Mesenchymal stem cell (in vitro differentiated cells and primary cell): ENCODE data around the gene DLX5.

Experiments
- DNase-seq: peaks from one replicate; pipeline ENCODE4 v3.0.0-alpha.2; 2013
- H2AFZ ChIP-seq: one replicate; pipeline ENCODE4 v1.6.1; 2013; ENCODE audit warnings: low read depth, mild to moderate bottlenecking, control low read depth, inconsistent platforms, low read length, moderate library complexity
- H2AK5ac ChIP-seq: 2 replicates; pipeline ENCODE4 v1.6.1; 2013; ENCODE audit warnings: low read length, moderate library complexity, mild to moderate bottlenecking, inconsistent platforms; ENCODE audit not compliant: severe bottlenecking
- H2BK120ac ChIP-seq: one replicate; pipeline ENCODE4 v1.6.1; 2013; ENCODE audit warnings: low read depth, mild to moderate bottlenecking, inconsistent platforms, low read length, moderate library complexity
- H2BK12ac ChIP-seq, 2 experiments: one replicate each; pipeline ENCODE4 v1.6.1; 2013; ENCODE audit warnings: inconsistent platforms in 2 of 2, low read length in 2 of 2, mild to moderate bottlenecking in 2 of 2, moderate library complexity in 2 of 2, control low read depth in 1 of 2
- H2BK15ac ChIP-seq: one replicate; pipeline ENCODE4 v1.6.1; 2013; ENCODE audit warnings: mild to moderate bottlenecking, low read depth, inconsistent platforms; ENCODE audit not compliant: poor library complexity, severe bottlenecking
- H2BK5ac ChIP-seq: 2 replicates; pipeline ENCODE4 v1.6.1; 2013; ENCODE audit warnings: low read depth, mild to moderate bottlenecking, low read length, control low read depth, inconsistent platforms; ENCODE audit not compliant: poor library complexity, severe bottlenecking
- H3K14ac ChIP-seq, 2 experiments: one replicate each; pipeline ENCODE4 v1.6.1; 2013; ENCODE audit warnings: inconsistent platforms in 2 of 2, low read length in 2 of 2, control low read depth in 1 of 2, mild to moderate bottlenecking in 1 of 2, moderate library complexity in 1 of 2
- H3K18ac ChIP-seq, 2 experiments: one replicate each; pipeline ENCODE4 v1.6.1; 2013; ENCODE audit warnings: inconsistent platforms in 2 of 2, low read length in 2 of 2, control low read depth in 1 of 2, low read depth in 1 of 2, mild to moderate bottlenecking in 1 of 2
- H3K23ac ChIP-seq, 2 experiments: one replicate each; pipeline ENCODE4 v1.6.1; 2013; ENCODE audit warnings: inconsistent platforms in 2 of 2, low read length in 2 of 2, mild to moderate bottlenecking in 2 of 2, moderate library complexity in 2 of 2, control low read depth in 1 of 2
- H3K27ac ChIP-seq: 2 replicates; pipeline ENCODE4 v1.5.1; 2013; ENCODE audit warnings: mild to moderate bottlenecking, moderate library complexity, low read length, control low read depth, inconsistent platforms; ENCODE audit not compliant: poor library complexity, severe bottlenecking
- H3K27me3 ChIP-seq, 2 experiments: 2 replicates each; pipeline versions ENCODE4 v1.6.1 to v1.7.0; 2013; ENCODE audit warnings: low read length in 2 of 2, mild to moderate bottlenecking in 2 of 2, moderate library complexity in 2 of 2, control low read depth in 1 of 2, inconsistent platforms in 1 of 2; ENCODE audit not compliant: control insufficient read depth in 1 of 2, insufficient read depth in 1 of 2
- H3K36me3 ChIP-seq, 2 experiments: 2 replicates each; pipeline versions ENCODE4 v1.6.1 to v1.7.0; 2013; ENCODE audit warnings: low read length in 2 of 2, control low read depth in 1 of 2, inconsistent platforms in 1 of 2, low read depth in 1 of 2, mild to moderate bottlenecking in 1 of 2; ENCODE audit not compliant: insufficient read depth in 2 of 2, control insufficient read depth in 1 of 2
- H3K4ac ChIP-seq, 2 experiments: one replicate each; pipeline ENCODE4 v1.6.1; 2013; ENCODE audit warnings: inconsistent platforms in 2 of 2, low read length in 2 of 2, mild to moderate bottlenecking in 2 of 2, moderate library complexity in 2 of 2, control low read depth in 1 of 2, low read depth in 1 of 2
- H3K4me1 ChIP-seq: 2 replicates; pipeline ENCODE4 v1.6.1; 2013; ENCODE audit warnings: low read depth, low read length, control low read depth; ENCODE audit not compliant: control insufficient read depth, insufficient read depth
- H3K4me2 ChIP-seq: 2 replicates; pipeline ENCODE4 v1.6.1; 2013; ENCODE audit warnings: low read length, mild to moderate bottlenecking, inconsistent platforms; ENCODE audit not compliant: poor library complexity, severe bottlenecking
- H3K4me3 ChIP-seq, 2 experiments: 2 replicates each; pipeline versions ENCODE4 v1.5.1 to v1.7.0; 2013; ENCODE audit warnings: low read length in 2 of 2, mild to moderate bottlenecking in 2 of 2, control low read depth in 1 of 2, low read depth in 1 of 2; ENCODE audit not compliant: insufficient read depth in 1 of 2
- H3K79me1 ChIP-seq: replicated peaks from 2 replicates; pipeline ENCODE4 v1.6.1; 2013; ENCODE audit warnings: mild to moderate bottlenecking, control low read depth, low read length, inconsistent platforms; ENCODE audit not compliant: poor library complexity, severe bottlenecking
- H3K9ac ChIP-seq: 2 replicates; pipeline ENCODE4 v1.7.0; 2013; ENCODE audit warnings: mild to moderate bottlenecking, low read length, moderate library complexity
- H3K9me3 ChIP-seq: 2 replicates; pipeline ENCODE4 v1.7.0; 2013; ENCODE audit warnings: mild to moderate bottlenecking, low read length; ENCODE audit not compliant: control insufficient read depth
- H4K8ac ChIP-seq: one replicate; pipeline ENCODE4 v1.6.1; 2013; ENCODE audit warnings: inconsistent platforms, mild to moderate bottlenecking, low read length, moderate library complexity
- H4K91ac ChIP-seq: one replicate; pipeline ENCODE4 v1.6.1; 2013; ENCODE audit warnings: mild to moderate bottlenecking, low read length, inconsistent platforms
- WGBS: methylation state at CpG from one replicate; pipeline ENCODE4 v1.1.7; 2013; ENCODE audit warnings: mixed read lengths; 5-methylcytosine and 5-hydroxymethylcytosine counted together

Gene DLX5

DNA sequence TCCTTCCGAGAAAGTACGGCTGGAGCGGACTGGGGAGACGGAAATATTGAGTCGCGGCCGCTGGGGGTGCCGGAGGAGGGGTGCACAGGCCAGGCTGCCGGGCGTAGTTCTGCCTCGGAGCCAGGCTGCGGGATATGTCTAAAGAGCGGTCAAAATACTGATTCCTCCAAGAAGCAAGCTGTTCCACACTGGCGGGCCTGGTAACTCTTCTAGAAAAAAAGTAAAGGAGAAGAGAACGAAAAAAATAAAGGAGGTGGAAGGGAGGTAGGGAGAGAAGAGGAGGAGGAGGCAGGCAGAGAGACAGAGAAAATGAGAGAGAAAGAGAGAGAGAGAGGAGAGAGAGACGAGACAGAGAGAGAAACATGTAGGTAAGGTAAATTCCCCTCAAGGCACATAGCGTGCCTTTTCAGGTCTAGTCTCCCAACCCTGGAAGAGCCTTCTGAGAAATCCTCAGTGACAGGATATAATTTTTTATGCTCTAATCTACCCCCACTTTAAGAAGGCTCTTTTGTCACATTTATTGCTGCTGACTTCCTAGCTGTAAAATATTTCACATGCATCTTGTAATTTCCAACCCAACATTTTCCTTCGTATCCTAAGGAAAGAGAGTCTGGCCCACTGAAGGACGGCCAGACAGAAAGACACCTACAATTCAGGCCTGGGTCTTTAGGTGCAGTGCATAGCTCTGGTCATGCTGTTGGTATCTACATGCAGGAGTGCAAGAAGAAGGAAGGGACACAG lies 5.7 kb downstream of the DLX5 start:
- no peak overlapping the region for H3K4me2 ChIP-seq
- peaks cover 18% of the 10 kb centered on the region for H3K4me1 ChIP-seq
- no peak overlapping the region for H3K14ac ChIP-seq
- H3K36me3 ChIP-seq: no peaks in the 10 kb centered on the region
- no peak overlapping the region for H3K4me3 ChIP-seq
- H3K79me1 ChIP-seq: no peaks in the 10 kb centered on the region
- no peak overlapping the region for H3K4ac ChIP-seq
- no peak overlapping the region for H4K91ac ChIP-seq
- no peak overlapping the region for H3K27ac ChIP-seq
- H2AFZ ChIP-seq: no peak overlapping the region
- no peaks in the 10 kb centered on the region for H3K9me3 ChIP-seq
- no peak overlapping the region for H4K8ac ChIP-seq
- no peak overlapping the region for H2BK5ac ChIP-seq
- H3K27me3 ChIP-seq: peaks cover 98 to 100% of the 10 kb centered on the region in 2 experiments
- no peak overlapping the region for H2BK12ac ChIP-seq
- no peak overlapping the region for H2AK5ac ChIP-seq
- H3K9ac ChIP-seq: no peak overlapping the region
- no peak for DNase-seq
- WGBS: 11% methylated on average over 18 of the region's 19 CpGs
- no peak overlapping the region for H3K23ac ChIP-seq
- no peak overlapping the region for H2BK15ac ChIP-seq
- no peak overlapping the region for H2BK120ac ChIP-seq
- H3K18ac ChIP-seq: no peak overlapping the region

DNA sequence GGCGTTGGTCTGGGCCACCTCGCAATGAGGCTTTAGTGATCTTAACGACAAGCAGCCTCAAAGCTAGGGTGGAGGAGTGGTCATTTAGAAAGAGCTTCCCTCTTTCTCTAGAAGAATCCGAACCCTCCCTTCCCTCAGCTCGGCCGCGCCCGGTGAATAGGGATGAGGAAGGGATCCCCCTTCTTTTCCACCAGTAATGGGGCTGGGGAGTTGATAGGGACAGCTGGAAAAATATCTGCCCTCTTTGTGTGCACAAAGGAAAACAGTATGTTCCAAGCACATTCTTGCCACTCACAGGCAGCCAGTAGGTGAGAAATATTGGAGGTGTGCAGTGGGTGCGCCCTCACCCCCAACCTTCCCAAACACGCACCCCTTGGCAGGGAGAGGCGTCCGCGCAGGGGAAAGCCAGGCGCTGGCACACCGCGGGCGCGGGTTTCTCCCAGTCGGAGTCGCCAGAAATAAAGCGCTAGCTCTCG lies 6.5 kb downstream of the DLX5 start:
- Histone ChIP-seq H3K36me3 (no peaks in the 10 kb centered on the region), H3K4ac (no peak overlapping the region), H3K79me1 (no peaks in the 10 kb centered on the region), H2BK15ac (no peak overlapping the region), H2BK12ac (no peak overlapping the region), H4K8ac (no peak overlapping the region), H2BK5ac (no peak overlapping the region), H2AFZ (no peak overlapping the region), H3K4me3 (no peak overlapping the region), H3K18ac (no peak overlapping the region), H3K23ac (no peak overlapping the region), H3K9ac (no peak overlapping the region), H3K4me2 (no peak overlapping the region), H3K14ac (no peak overlapping the region), H4K91ac (no peak overlapping the region), H2BK120ac (no peak overlapping the region), H3K4me1 (peaks cover 18% of the 10 kb centered on the region), H2AK5ac (no peak overlapping the region), H3K27me3 (peaks cover 98 to 100% of the 10 kb centered on the region in 2 experiments), H3K9me3 (no peaks in the 10 kb centered on the region), H3K27ac (no peak overlapping the region)
- no peak for DNase-seq
- 8% methylated on average over 9 of the region's 22 CpGs for WGBS

DNA sequence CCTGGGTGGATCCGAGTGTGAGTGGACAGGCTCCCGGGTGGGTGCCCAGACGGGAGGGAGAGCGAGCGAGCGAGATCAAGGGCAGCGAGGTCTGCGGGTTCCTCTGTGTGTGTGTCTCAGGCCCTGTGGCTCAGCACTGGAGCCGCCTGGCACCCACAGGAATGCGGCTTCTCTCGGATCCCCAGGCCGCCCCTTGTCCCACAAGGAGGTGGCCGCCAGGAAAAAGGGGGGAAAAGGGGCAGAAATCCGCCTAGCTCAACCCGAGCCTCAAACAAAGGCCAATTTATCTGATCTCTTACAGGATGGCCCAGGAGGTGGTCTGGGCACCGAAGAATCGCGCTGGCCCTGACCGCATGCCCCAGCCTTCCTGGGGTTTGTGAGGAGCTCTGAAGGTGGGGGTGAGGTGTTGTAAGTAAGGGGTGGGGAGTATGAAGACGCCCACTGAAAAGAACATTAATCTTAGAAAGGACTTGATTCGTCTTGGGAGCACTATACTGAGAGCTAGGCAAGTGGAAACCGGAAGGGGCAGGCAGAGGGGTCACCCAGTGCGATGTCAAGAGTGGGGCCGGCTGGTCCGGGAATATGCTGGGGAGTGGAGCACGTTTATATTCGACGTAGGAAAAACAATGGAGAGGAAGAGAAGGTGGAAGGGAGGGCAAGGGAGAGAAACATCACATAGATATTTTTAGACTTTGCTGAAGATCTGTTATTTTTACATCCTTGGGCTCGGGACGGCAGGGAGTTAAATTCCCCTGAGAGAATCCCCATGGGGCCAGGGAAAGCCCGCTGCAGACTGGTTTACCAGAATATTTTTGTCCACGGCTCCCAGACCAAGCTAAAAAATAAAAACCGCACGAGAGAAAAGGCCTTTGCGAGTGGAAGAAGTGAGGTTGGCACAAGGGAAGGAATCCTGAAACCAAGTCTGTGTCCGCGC lies 7.2 kb downstream of the DLX5 start:
- Histone ChIP-seq H4K8ac (no peak overlapping the region), H2BK120ac (no peak overlapping the region), H3K36me3 (no peaks in the 10 kb centered on the region), H3K4me2 (no peak overlapping the region), H2BK15ac (no peak overlapping the region), H2AK5ac (no peak overlapping the region), H3K27me3 (peaks cover 98 to 100% of the 10 kb centered on the region in 2 experiments), H2BK12ac (no peak overlapping the region), H2BK5ac (no peak overlapping the region), H3K4me3 (peak overlapping the region in 1 of 2 experiments; percentile 14), H3K4ac (no peak overlapping the region), H4K91ac (no peak overlapping the region), H3K14ac (no peak overlapping the region), H2AFZ (no peak overlapping the region), H3K9ac (no peak overlapping the region), H3K23ac (peak overlapping the region in 1 of 2 experiments; percentile 23), H3K4me1 (peaks cover 18% of the 10 kb centered on the region), H3K9me3 (no peaks in the 10 kb centered on the region), H3K27ac (no peak overlapping the region), H3K18ac (no peak overlapping the region), H3K79me1 (no peaks in the 10 kb centered on the region)
- WGBS: 5% methylated on average over 32 of the region's 37 CpGs
- no peak for DNase-seq
